ENCODE measurements around the gene STARD9.

Gene STARD9

DNA sequence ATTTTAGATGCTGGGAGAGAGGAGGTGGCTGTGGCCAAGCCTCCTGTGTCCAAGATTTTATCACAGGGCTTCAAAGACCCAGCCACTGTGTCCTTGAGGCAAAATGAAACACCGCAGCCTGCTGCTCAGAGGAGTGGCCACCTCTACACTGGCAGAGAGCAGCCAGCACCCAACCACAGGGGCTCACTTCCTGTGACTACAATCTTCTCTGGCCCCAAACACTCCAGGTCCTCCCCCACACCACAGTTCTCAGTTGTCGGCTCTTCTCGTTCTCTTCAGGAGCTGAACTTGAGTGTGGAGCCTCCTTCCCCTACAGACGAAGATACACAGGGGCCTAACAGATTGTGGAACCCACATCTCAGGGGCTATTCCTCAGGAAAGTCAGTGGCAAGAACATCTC lies 115.9 kb downstream of the STARD9 start:
- no peak overlapping the region for H3K27ac ChIP-seq
- TF ChIP-seq, protein P1, sequence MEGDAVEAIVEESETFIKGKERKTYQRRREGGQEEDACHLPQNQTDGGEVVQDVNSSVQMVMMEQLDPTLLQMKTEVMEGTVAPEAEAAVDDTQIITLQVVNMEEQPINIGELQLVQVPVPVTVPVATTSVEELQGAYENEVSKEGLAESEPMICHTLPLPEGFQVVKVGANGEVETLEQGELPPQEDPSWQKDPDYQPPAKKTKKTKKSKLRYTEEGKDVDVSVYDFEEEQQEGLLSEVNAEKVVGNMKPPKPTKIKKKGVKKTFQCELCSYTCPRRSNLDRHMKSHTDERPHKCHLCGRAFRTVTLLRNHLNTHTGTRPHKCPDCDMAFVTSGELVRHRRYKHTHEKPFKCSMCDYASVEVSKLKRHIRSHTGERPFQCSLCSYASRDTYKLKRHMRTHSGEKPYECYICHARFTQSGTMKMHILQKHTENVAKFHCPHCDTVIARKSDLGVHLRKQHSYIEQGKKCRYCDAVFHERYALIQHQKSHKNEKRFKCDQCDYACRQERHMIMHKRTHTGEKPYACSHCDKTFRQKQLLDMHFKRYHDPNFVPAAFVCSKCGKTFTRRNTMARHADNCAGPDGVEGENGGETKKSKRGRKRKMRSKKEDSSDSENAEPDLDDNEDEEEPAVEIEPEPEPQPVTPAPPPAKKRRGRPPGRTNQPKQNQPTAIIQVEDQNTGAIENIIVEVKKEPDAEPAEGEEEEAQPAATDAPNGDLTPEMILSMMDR (conservative IDR thresholded peaks at IDR 0.05), result no peak
- no peak for TF ChIP-seq ZFX (IDR thresholded peaks at IDR 0.05)

DNA sequence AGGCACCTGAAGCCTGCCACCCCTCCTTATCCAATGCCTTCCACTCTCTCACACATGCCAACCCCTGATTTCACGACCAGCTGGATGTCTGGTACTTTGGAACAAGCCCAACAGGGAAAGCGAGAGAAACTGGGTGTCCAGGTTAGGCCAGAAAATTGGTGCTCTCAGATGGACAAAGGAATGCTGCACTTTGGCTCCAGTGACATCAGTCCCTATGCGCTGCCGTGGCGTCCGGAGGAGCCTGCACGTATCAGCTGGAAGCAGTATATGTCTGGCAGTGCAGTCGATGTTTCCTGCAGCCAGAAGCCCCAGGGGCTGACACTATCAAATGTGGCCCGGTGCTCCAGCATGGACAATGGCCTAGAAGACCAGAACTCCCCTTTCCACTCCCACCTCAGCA lies 116.4 kb downstream of the STARD9 start:
- TF ChIP-seq, protein P1 (conservative IDR thresholded peaks at IDR 0.05), result no peak
- no peak for TF ChIP-seq ZFX (IDR thresholded peaks at IDR 0.05)
- no peak overlapping the region for H3K27ac ChIP-seq

DNA sequence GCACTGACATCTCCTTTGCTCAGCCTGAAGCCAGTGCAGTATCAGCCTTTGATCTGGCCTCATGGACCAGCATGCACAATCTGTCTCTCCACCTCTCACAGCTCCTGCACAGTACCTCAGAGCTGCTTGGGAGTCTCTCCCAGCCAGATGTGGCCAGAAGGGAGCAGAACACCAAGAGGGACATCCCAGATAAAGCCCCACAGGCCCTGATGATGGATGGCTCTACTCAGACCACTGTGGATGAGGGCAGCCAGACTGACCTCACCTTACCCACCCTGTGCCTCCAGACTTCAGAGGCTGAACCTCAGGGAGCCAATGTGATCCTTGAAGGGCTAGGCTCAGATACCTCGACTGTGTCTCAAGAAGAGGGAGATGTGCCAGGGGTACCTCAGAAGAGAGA lies 117.1 kb downstream of the STARD9 start:
- no peak for TF ChIP-seq ZFX (IDR thresholded peaks at IDR 0.05)
- TF ChIP-seq, protein P1 (conservative IDR thresholded peaks at IDR 0.05), result no peak
- no peak overlapping the region for H3K27ac ChIP-seq

DNA sequence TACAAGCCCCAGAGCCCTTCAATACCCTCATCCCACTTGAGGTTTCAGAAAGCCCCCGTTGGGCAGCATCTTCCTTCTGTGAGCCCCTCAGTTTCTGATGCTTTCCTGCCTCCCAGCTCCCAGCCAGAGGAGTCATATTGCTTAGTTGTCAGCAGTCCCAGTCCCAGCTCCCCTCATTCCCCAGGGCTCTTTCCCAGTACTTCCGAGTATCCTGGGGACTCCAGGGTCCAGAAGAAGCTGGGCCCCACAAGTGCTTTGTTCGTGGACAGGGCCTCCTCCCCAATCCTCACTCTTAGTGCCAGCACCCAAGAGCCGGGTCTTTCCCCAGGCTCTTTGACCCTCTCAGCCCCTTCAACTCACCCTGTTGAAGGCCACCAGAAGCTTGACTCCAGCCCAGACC lies 117.6 kb downstream of the STARD9 start:
- TF ChIP-seq, protein P1 (conservative IDR thresholded peaks at IDR 0.05), result no peak
- no peak for TF ChIP-seq ZFX (IDR thresholded peaks at IDR 0.05)
- H3K27ac ChIP-seq, result no peak overlapping the region

DNA sequence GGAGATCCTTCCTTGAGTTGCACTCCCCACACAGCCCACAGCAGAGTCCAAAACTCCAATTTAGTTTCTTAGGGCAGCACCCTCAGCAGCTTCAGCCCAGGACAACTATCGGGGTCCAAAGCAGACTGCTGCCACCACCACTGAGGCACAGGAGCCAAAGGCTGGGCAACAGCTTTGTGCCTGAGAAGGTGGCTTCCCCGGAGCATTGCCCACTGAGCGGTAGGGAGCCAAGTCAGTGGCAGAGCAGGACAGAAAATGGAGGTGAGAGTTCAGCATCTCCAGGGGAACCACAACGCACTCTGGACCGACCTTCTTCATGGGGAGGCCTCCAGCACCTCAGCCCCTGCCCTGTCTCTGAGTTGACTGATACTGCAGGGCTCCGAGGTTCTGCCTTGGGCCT lies 118.1 kb downstream of the STARD9 start:
- no peak overlapping the region for H3K27ac ChIP-seq
- TF ChIP-seq ZFX (IDR thresholded peaks at IDR 0.05), result no peak
- TF ChIP-seq, protein P1 (conservative IDR thresholded peaks at IDR 0.05), result no peak

DNA sequence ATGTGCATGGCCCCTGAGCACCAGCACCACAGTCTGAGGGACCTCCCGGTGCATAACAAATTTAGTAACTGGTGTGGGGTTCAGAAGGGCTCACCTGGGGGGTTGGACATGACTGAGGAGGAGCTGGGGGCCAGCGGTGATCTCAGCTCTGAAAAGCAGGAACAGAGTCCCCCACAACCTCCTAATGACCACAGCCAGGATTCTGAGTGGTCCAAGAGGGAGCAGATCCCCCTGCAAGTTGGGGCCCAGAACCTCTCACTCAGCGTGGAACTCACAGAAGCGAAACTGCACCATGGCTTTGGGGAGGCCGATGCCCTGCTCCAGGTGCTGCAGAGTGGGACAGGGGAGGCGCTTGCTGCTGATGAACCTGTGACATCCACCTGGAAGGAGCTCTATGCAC lies 118.5 kb downstream of the STARD9 start:
- H3K27ac ChIP-seq, result no peak overlapping the region
- TF ChIP-seq, protein P1 (conservative IDR thresholded peaks at IDR 0.05), result no peak
- TF ChIP-seq ZFX (IDR thresholded peaks at IDR 0.05), result no peak

DNA sequence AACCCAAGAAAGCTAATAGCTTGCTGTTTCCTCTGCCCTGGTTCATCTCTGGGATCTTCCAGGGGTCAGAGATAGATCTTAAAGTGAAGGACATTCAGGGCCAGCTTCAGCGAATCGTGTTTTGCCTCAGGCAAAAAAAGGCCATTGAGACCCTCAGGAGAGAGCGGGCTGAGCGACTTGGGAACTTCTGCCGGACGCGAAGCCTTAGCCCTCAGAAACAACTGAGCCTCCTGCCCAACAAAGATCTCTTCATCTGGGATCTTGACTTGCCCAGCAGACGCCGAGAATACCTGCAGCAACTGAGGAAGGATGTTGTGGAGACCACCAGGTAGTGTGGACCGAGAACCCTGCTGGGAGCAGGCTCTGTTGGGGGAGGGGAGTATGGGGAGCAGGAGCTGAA lies 119.0 kb downstream of the STARD9 start:
- H3K27ac ChIP-seq, result no peak overlapping the region
- TF ChIP-seq ZFX (IDR thresholded peaks at IDR 0.05), result no peak
- TF ChIP-seq, protein P1 (conservative IDR thresholded peaks at IDR 0.05), result no peak
